ENCODE measurements around the gene PEA15.

The PEA15 gene
- long read RNA-seq, donor 1, transcript PEA15-201 (4 exons, 2,471 nt), result major isoform, 53 of 84 reads
- long read RNA-seq, donor 1, partial matches to known transcripts, result 31 of 84 reads
- long read RNA-seq, donor 1, other reads (novel, unspliced or antisense), result 0 of 84 reads
- long read RNA-seq, donor 2, transcript PEA15-201 (4 exons, 2,471 nt), result major isoform, 32 of 71 reads
- long read RNA-seq, donor 2, partial matches to known transcripts, result 39 of 71 reads
- long read RNA-seq, donor 2, other reads (novel, unspliced or antisense), result 0 of 71 reads
- long read RNA-seq, donor 3, transcript PEA15-201 (4 exons, 2,471 nt), result major isoform, 18 of 30 reads
- long read RNA-seq, donor 3, partial matches to known transcripts, result 12 of 30 reads
- long read RNA-seq, donor 3, other reads (novel, unspliced or antisense), result 0 of 30 reads
- long read RNA-seq, donor 4, transcript PEA15-201 (4 exons, 2,471 nt), result major isoform, 22 of 120 reads
- long read RNA-seq, donor 4, partial matches to known transcripts, result 98 of 120 reads
- long read RNA-seq, donor 4, other reads (novel, unspliced or antisense), result 0 of 120 reads
- long read RNA-seq, donor 5, transcript PEA15-201 (4 exons, 2,471 nt), result major isoform, 28 of 52 reads
- long read RNA-seq, donor 5, partial matches to known transcripts, result 24 of 52 reads
- long read RNA-seq, donor 5, other reads (novel, unspliced or antisense), result 0 of 52 reads
- long read RNA-seq, donor 6, transcript PEA15-201 (4 exons, 2,471 nt), result major isoform, 36 of 86 reads
- long read RNA-seq, donor 6, partial matches to known transcripts, result 50 of 86 reads
- long read RNA-seq, donor 6, other reads (novel, unspliced or antisense), result 0 of 86 reads
- long read RNA-seq, donor 7, transcript PEA15-201 (4 exons, 2,471 nt), result major isoform, 47 of 127 reads
- long read RNA-seq, donor 7, partial matches to known transcripts, result 79 of 127 reads
- long read RNA-seq, donor 7, other reads (novel, unspliced or antisense), result 0 of 127 reads
- long read RNA-seq, donor 8, transcript PEA15-201 (4 exons, 2,471 nt), result major isoform, 31 of 50 reads
- long read RNA-seq, donor 8, partial matches to known transcripts, result 16 of 50 reads
- long read RNA-seq, donor 8, other reads (novel, unspliced or antisense), result 0 of 50 reads

- DNase-seq, result peak; percentile 77
Measured at GRCh38 chr1:160205242-160206035, at the start of gene PEA15. Gene PEA15 (plus strand): TSS chr1:160205384. CDS start chr1:160211545, 6,161 bp downstream.

- no peak for DNase-seq
Measured at GRCh38 chr1:160156361-160156760, 48.8 kb upstream of the PEA15 start.

GRCh38 chr1:160157174-160157573 lies 48.0 kb upstream of the PEA15 start:
- no peak for DNase-seq

GRCh38 chr1:160158031-160158430 lies 47.2 kb upstream of the PEA15 start:
- no peak for DNase-seq

- DNase-seq, result no peak
Measured at GRCh38 chr1:160158534-160158933, 46.6 kb upstream of the PEA15 start.

GRCh38 chr1:160159846-160160245 lies 45.3 kb upstream of the PEA15 start:
- no peak for DNase-seq

- no peak for DNase-seq
Measured at GRCh38 chr1:160161965-160162705, 43.0 kb upstream of the PEA15 start.

GRCh38 chr1:160162931-160163330 lies 42.3 kb upstream of the PEA15 start:
- no peak for DNase-seq

- DNase-seq, result no peak
Measured at GRCh38 chr1:160163615-160164014, 41.6 kb upstream of the PEA15 start.

- no peak for DNase-seq
Measured at GRCh38 chr1:160164121-160164520, 41.1 kb upstream of the PEA15 start.

- DNase-seq, result no peak
Measured at GRCh38 chr1:160166166-160166868, 38.9 kb upstream of the PEA15 start.

- DNase-seq, result no peak
Measured at GRCh38 chr1:160167056-160167455, 38.1 kb upstream of the PEA15 start.

GRCh38 chr1:160167580-160167979 lies 37.6 kb upstream of the PEA15 start:
- no peak for DNase-seq

GRCh38 chr1:160168016-160168415 lies 37.2 kb upstream of the PEA15 start:
- no peak for DNase-seq

GRCh38 chr1:160168609-160169369 lies 36.4 kb upstream of the PEA15 start:
- no peak for DNase-seq

- DNase-seq, result no peak
Measured at GRCh38 chr1:160169553-160170399, 35.4 kb upstream of the PEA15 start.

GRCh38 chr1:160171354-160171753 lies 33.8 kb upstream of the PEA15 start:
- no peak for DNase-seq

- no peak for DNase-seq
Measured at GRCh38 chr1:160171980-160172379, 33.2 kb upstream of the PEA15 start.

GRCh38 chr1:160177231-160177630 lies 28.0 kb upstream of the PEA15 start:
- no peak for DNase-seq
